RWPE2 (cell line): ENCODE measurements around the gene ARL8B.

Experiments used
- ATAC-seq: fragments of 200-7000 bp; cut with Tn5 transposase; 3 replicates; pipeline ENCODE4 v1.9.1; 2021; ENCODE audit warnings: low read depth
- DNase-seq: peaks from one replicate; pipeline ENCODE4 v3.0.0-alpha.2; 2020; ENCODE audit warnings: low spot score
- H3K27ac ChIP-seq: fragments of 450-650 bp; 2 replicates; pipeline ENCODE4 v1.5.1; 2017; ENCODE audit warnings: mild to moderate bottlenecking; ENCODE audit not compliant: poor library complexity, severe bottlenecking
- H3K27me3 ChIP-seq: fragments of 250-450 bp; sonication (Bioruptor Pico); 2 replicates; pipeline ENCODE4 v1.5.1; 2021; ENCODE audit warnings: mild to moderate bottlenecking, moderate library complexity; ENCODE audit not compliant: insufficient read depth, poor library complexity, severe bottlenecking
- H3K36me3 ChIP-seq: fragments of 250-450 bp; sonication (Bioruptor Pico); 2 replicates; pipeline ENCODE4 v1.5.1; 2020; ENCODE audit warnings: low read depth, mild to moderate bottlenecking, moderate library complexity
- H3K4me1 ChIP-seq: fragments of 250-450 bp; sonication (Bioruptor Pico); 2 replicates; pipeline ENCODE4 v1.5.1; 2021; ENCODE audit warnings: mild to moderate bottlenecking, moderate library complexity; ENCODE audit not compliant: insufficient read depth, poor library complexity, severe bottlenecking
- H3K4me3 ChIP-seq: fragments of 250-450 bp; sonication (Bioruptor Pico); 2 replicates; pipeline ENCODE4 v1.5.1; 2021; ENCODE audit warnings: mild to moderate bottlenecking, moderate library complexity; ENCODE audit not compliant: severe bottlenecking
- H3K9me3 ChIP-seq: fragments of 250-450 bp; sonication (Bioruptor Pico); 2 replicates; pipeline ENCODE4 v1.5.1; 2021; ENCODE audit warnings: mild to moderate bottlenecking, moderate library complexity; ENCODE audit not compliant: severe bottlenecking
- TF ChIP-seq, protein P1 (sequence below): fragments of 450-650 bp; IDR thresholded peaks from one replicate; pipeline ENCODE4 v1.5.1; 2017; ENCODE audit warnings: mild to moderate bottlenecking, moderate library complexity; ENCODE audit not compliant: poor library complexity, severe bottlenecking

ARL8B gene

GRCh38 chr3:5126586-5126985 is 4.5 kb downstream of the ARL8B start:
- Histone ChIP-seq H3K27ac (no peak overlapping the region), H3K4me1 (peaks cover 26% of the 10 kb centered on the region), H3K4me3 (no peak overlapping the region), H3K27me3 (no peaks in the 10 kb centered on the region), H3K9me3 (no peaks in the 10 kb centered on the region), H3K36me3 (peaks cover 29% of the 10 kb centered on the region)
- DNase-seq: no peak
- TF ChIP-seq, protein P1, sequence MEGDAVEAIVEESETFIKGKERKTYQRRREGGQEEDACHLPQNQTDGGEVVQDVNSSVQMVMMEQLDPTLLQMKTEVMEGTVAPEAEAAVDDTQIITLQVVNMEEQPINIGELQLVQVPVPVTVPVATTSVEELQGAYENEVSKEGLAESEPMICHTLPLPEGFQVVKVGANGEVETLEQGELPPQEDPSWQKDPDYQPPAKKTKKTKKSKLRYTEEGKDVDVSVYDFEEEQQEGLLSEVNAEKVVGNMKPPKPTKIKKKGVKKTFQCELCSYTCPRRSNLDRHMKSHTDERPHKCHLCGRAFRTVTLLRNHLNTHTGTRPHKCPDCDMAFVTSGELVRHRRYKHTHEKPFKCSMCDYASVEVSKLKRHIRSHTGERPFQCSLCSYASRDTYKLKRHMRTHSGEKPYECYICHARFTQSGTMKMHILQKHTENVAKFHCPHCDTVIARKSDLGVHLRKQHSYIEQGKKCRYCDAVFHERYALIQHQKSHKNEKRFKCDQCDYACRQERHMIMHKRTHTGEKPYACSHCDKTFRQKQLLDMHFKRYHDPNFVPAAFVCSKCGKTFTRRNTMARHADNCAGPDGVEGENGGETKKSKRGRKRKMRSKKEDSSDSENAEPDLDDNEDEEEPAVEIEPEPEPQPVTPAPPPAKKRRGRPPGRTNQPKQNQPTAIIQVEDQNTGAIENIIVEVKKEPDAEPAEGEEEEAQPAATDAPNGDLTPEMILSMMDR: no peak
- ATAC-seq: no peak

- DNase-seq: no peak
- Histone ChIP-seq H3K4me1 (peaks cover 29% of the 10 kb centered on the region), H3K9me3 (no peaks in the 10 kb centered on the region)
Measured at GRCh38 chr3:5128849-5129248, 6.8 kb downstream of the ARL8B start.

GRCh38 chr3:5133239-5134018 is 11.3 kb downstream of the ARL8B start:
- ATAC-seq (no peak), DNase-seq (no peak)
- TF ChIP-seq, protein P1: no peak
- H3K4me1 ChIP-seq: peaks cover 19% of the 10 kb centered on the region
- no peak overlapping the region for H3K27ac ChIP-seq
- H3K27me3 ChIP-seq: no peaks in the 10 kb centered on the region
- H3K36me3 ChIP-seq: peaks cover 18% of the 10 kb centered on the region
- no peaks in the 10 kb centered on the region for H3K9me3 ChIP-seq
- no peak overlapping the region for H3K4me3 ChIP-seq

More at GRCh38 chr3:5128849-5129248, 6.8 kb downstream of the ARL8B start:
- H3K4me3 ChIP-seq: no peak overlapping the region
- no peak for ATAC-seq
- H3K36me3 ChIP-seq: peaks cover 35% of the 10 kb centered on the region
- no peaks in the 10 kb centered on the region for H3K27me3 ChIP-seq
- no peak overlapping the region for H3K27ac ChIP-seq
- TF ChIP-seq, protein P1: no peak

DNA sequence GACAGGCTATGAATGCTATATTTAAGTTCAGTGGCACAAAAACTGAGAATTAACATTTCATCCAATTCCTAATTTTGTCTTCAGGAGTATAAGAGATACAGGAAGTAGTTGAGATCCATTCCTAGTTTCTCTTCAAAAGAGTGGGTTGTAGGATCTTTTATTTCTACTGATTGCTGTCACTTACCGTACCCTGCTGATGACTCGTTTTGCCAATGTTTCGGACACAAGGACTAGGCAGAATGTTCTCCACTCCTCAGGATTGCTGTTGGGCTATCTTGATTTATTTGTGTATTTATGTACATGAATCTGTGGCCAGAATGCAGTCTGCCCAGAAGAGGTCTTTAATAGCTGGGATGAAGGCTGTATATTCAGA is 11.9 kb downstream of the ARL8B start:
- Histone ChIP-seq H3K36me3 (peaks cover 12% of the 10 kb centered on the region), H3K4me1 (peaks cover 25% of the 10 kb centered on the region), H3K27me3 (no peaks in the 10 kb centered on the region), H3K9me3 (no peaks in the 10 kb centered on the region), H3K27ac (no peak overlapping the region), H3K4me3 (no peak overlapping the region)
- ATAC-seq: no peak
- TF ChIP-seq, protein P1: no peak
- no peak for DNase-seq

GRCh38 chr3:5134499-5134898 is 12.4 kb downstream of the ARL8B start:
- H3K27me3 ChIP-seq: no peaks in the 10 kb centered on the region
- H3K9me3 ChIP-seq: no peaks in the 10 kb centered on the region
- H3K4me3 ChIP-seq: no peak overlapping the region
- ATAC-seq: no peak
- H3K27ac ChIP-seq: no peak overlapping the region
- peaks cover 28% of the 10 kb centered on the region for H3K4me1 ChIP-seq
- TF ChIP-seq, protein P1: no peak
- peaks cover 7% of the 10 kb centered on the region for H3K36me3 ChIP-seq
- no peak for DNase-seq
